Activated CD8-positive, alpha-beta T cell treated with anti-CD3 and anti-CD28 coated beads for 36 hours (primary cell): ENCODE results near the gene AHCY. TPM values are rescaled to one million over a fixed set of nuclear protein-coding genes. Genes with fewer than 3 reads are reported as not detected.

Experiments
- ATAC-seq: fragments of 200-7000 bp; cut with Tn5 transposase; one replicate; pipeline ENCODE4 v1.10.0; 2021; ENCODE audit warnings: mild to moderate bottlenecking, moderate library complexity
- CTCF ChIA-PET: fragments of 350-600 bp; sonication (Branson Sonifier 250); formaldehyde crosslinking; loops from one replicate; lab custom pipeline; 2021; ENCODE audit warnings: antibody characterized with exemption; lab: Charles Lee
- POLR2A ChIA-PET: fragments of 350-600 bp; sonication (Branson Sonifier 250); formaldehyde crosslinking; loops from one replicate; lab custom pipeline; 2021; ENCODE audit warnings: antibody characterized with exemption; lab: Charles Lee
- DNase-seq: peaks from one replicate; pipeline ENCODE4 v3.0.0-alpha.2; 2020
- H3K27ac Mint-ChIP-seq: one replicate; pipeline ENCODE4 v1.8.0; 2021; ENCODE audit warnings: mild to moderate bottlenecking, mixed read lengths
- H3K27me3 Mint-ChIP-seq: one replicate; pipeline ENCODE4 v1.8.0; 2021; ENCODE audit warnings: mixed read lengths
- H3K36me3 Mint-ChIP-seq: one replicate; pipeline ENCODE4 v1.8.0; 2021; ENCODE audit warnings: low read depth, mixed read lengths
- H3K4me1 Mint-ChIP-seq: one replicate; pipeline ENCODE4 v1.8.0; 2021; ENCODE audit warnings: low read depth, mixed read lengths
- H3K4me3 Mint-ChIP-seq: one replicate; pipeline ENCODE4 v1.8.0; 2021; ENCODE audit warnings: mild to moderate bottlenecking, moderate library complexity, mixed read lengths
- H3K9me3 Mint-ChIP-seq: one replicate; pipeline ENCODE4 v1.8.0; 2021; ENCODE audit warnings: mixed read lengths
- intact Hi-C: fragments of 100-400 bp; cut with micrococcal nuclease; formaldehyde crosslinking; loops from one replicate; pipeline ENCODE4 v1.10.0; 2022
- total RNA-seq, 2 experiments: library from RNA; stranded (reverse); gene quantifications; one replicate each; pipeline ENCODE4 v1.2.3, GENCODE V29; 2021
- TF ChIP-seq, protein P1 (sequence below): fragments of 200-600 bp; IDR thresholded peaks from one replicate; pipeline ENCODE4 v1.8.0; 2022; ENCODE audit warnings: antibody characterized with exemption, mild to moderate bottlenecking

The AHCY gene
- total RNA-seq, 2 experiments from 2014 or later: 256 to 258 TPM

DNA sequence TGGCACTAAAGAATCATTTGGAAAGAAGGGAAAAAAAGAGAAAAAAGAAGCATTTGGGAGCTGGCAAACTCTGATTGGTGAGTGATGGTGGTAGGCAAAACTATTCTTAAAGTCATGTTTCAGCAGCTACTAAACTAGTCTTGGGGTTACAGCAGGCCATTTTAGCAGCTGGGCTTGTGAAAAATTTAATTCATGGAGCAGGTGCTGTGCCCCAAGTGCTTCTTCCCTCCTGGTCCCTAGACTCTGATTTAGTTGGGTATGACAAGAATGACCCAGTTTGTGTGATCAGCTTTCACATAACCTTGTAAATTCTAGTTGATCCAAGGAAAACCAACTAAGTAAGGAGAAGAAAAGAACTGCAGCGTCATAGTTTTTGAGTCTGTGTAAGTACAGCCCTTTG lies 63.0 kb downstream of the AHCY start:
- POLR2A ChIA-PET: interaction anchor here (0.7 kb wide), 1 partner anchor 8 kb away, joined by 3 read pairs; no protein-coding TSS in a partner anchor
- H3K27ac Mint-ChIP-seq: no peak overlapping the region

DNA sequence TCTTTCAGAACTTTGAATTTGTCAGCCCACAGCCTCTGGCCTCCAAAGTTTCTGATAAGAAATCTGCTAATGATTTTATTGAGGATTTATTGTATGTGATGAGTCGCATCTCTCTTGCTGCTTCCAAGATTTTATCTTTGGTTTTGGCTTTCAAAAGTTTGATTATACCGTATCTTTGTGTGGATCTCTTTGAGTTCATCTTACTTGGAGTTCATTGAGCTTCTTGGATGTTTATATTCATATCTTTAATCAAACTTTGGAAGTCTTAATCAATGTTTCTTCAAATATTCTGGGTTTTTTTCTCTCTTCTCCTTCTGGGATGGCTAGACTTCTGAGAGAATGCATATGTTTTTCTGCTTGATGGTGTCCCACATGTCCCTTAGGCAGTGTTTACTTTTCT lies 65.2 kb downstream of the AHCY start:
- DNase-seq: no peak

More for the DNA sequence above, 63.0 kb downstream of the AHCY start:
- intact Hi-C loops: no loop called here
- H3K4me1 Mint-ChIP-seq: peaks cover 13% of the 10 kb centered on the region
- peaks cover 11% of the 10 kb centered on the region for H3K9me3 Mint-ChIP-seq
- no peaks in the 10 kb centered on the region for H3K36me3 Mint-ChIP-seq
- ATAC-seq (no peak), DNase-seq (no peak)
- CTCF ChIA-PET: no interaction called here
- H3K27me3 Mint-ChIP-seq: no peaks in the 10 kb centered on the region
- H3K4me3 Mint-ChIP-seq: no peak overlapping the region
- TF ChIP-seq, protein P1, sequence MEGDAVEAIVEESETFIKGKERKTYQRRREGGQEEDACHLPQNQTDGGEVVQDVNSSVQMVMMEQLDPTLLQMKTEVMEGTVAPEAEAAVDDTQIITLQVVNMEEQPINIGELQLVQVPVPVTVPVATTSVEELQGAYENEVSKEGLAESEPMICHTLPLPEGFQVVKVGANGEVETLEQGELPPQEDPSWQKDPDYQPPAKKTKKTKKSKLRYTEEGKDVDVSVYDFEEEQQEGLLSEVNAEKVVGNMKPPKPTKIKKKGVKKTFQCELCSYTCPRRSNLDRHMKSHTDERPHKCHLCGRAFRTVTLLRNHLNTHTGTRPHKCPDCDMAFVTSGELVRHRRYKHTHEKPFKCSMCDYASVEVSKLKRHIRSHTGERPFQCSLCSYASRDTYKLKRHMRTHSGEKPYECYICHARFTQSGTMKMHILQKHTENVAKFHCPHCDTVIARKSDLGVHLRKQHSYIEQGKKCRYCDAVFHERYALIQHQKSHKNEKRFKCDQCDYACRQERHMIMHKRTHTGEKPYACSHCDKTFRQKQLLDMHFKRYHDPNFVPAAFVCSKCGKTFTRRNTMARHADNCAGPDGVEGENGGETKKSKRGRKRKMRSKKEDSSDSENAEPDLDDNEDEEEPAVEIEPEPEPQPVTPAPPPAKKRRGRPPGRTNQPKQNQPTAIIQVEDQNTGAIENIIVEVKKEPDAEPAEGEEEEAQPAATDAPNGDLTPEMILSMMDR: no peak

DNA sequence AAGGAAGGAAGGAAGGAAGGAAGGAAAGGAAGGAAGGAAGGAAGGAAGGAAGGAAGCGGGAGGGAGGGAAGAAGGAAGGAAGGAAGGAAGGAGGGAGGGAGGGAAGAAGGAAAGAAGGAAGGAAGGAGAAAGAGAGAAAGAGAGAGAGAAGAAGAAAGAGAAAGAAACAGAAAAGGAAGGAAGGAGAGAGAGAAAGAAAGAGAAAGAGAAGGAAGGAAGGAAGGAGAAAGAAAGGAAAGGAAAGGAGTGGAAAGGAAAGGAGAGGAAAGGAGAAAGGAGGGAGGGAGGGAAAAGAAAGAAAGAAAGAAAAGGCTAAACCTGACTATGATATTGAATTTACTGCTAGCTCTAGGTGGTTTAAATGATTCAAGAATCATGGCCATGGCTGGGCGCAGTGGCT lies 67.3 kb downstream of the AHCY start:
- TF ChIP-seq, protein P1: no peak
- intact Hi-C loops: no loop called here
- Mint-ChIP-seq H3K9me3 (peaks cover 11% of the 10 kb centered on the region), H3K4me3 (no peak overlapping the region), H3K4me1 (peaks cover 2% of the 10 kb centered on the region), H3K36me3 (no peaks in the 10 kb centered on the region), H3K27me3 (no peaks in the 10 kb centered on the region), H3K27ac (no peak overlapping the region)
- no peak for ATAC-seq
- POLR2A ChIA-PET: no interaction called here
- DNase-seq: no peak
- CTCF ChIA-PET: no interaction called here

More for the DNA sequence above, 65.2 kb downstream of the AHCY start:
- ATAC-seq: no peak
- Mint-ChIP-seq H3K27me3 (no peaks in the 10 kb centered on the region), H3K4me1 (peaks cover 13% of the 10 kb centered on the region), H3K9me3 (peaks cover 11% of the 10 kb centered on the region), H3K27ac (no peak overlapping the region), H3K4me3 (no peak overlapping the region), H3K36me3 (no peaks in the 10 kb centered on the region)
- CTCF ChIA-PET: no interaction called here
- intact Hi-C loops: no loop called here
- POLR2A ChIA-PET: no interaction called here
- TF ChIP-seq, protein P1: no peak

DNA sequence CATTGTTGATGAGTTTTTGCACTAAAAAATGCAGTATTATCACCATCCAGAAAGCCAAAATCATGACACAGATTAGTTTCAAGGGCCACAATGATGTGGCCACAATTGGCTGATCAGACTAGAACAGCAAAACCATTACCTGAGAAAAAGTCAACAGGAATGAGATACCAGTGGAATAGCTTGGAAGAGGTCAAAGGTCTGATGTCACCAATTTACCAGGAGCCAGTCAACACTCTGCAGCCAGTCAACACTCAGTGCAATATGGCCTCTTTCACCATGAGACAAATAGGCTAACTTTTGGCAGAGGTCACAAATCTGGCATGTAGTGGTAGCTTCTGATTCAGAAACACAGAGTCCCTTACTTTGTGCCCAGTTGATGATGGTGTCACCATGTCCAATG lies 69.5 kb downstream of the AHCY start:
- TF ChIP-seq, protein P1: no peak
- H3K27me3 Mint-ChIP-seq: no peaks in the 10 kb centered on the region
- ATAC-seq (no peak), DNase-seq (no peak)
- intact Hi-C loops: no loop called here
- H3K4me3 Mint-ChIP-seq: no peak overlapping the region
- ChIA-PET CTCF (interaction anchor here (1.4 kb wide), 2 partner anchors 22 to 79 kb away, joined by 3 to 4 read pairs; no protein-coding TSS in a partner anchor), POLR2A (interaction anchor here (1.4 kb wide), 1 partner anchor 14 kb away, joined by 5 read pairs; no protein-coding TSS in a partner anchor)
- peaks cover 11% of the 10 kb centered on the region for H3K9me3 Mint-ChIP-seq
- no peaks in the 10 kb centered on the region for H3K36me3 Mint-ChIP-seq
- no peak overlapping the region for H3K27ac Mint-ChIP-seq
- H3K4me1 Mint-ChIP-seq: no peaks in the 10 kb centered on the region

DNA sequence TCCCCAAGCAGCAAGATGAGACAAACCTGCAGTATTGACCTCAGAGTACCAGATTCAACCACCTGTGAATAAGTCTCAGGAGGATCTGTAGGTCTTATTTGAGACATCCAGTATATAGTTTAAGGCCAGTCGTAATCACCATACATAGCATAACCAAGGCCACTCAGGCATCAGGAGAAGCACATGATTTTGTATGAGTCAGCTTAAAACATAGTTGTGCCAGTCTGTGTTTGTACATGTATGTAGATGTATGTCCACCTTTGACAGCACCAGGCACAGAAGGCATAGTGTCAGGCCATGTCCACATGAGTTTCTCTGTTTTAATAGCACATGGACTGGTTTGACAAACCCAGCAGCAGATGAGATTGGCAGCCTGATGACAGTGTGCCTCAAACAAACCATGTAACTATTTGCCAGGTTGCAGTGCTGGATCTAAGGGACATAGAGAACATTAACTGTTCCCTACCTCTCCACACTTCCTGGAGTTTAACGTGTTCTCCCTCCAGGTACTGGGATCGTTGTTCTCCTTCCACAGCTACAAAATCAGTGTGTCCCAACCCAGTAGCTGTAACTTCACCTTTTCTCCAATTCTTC lies 70.6 kb downstream of the AHCY start:
- H3K4me3 Mint-ChIP-seq: no peak overlapping the region
- H3K27me3 Mint-ChIP-seq: no peaks in the 10 kb centered on the region
- no peaks in the 10 kb centered on the region for H3K4me1 Mint-ChIP-seq
- TF ChIP-seq, protein P1: no peak
- H3K27ac Mint-ChIP-seq: no peak overlapping the region
- H3K9me3 Mint-ChIP-seq: peaks cover 4% of the 10 kb centered on the region
- no peaks in the 10 kb centered on the region for H3K36me3 Mint-ChIP-seq
- ATAC-seq (no peak), DNase-seq (no peak)
- POLR2A ChIA-PET: interaction anchor here (1.4 kb wide), 1 partner anchor 15 kb away, joined by 5 read pairs; no protein-coding TSS in a partner anchor
- intact Hi-C loops: no loop called here
- CTCF ChIA-PET: interaction anchor here (1.4 kb wide), 1 partner anchor 23 kb away, joined by 3 read pairs; no protein-coding TSS in a partner anchor
